Urothelium cell line (cell line): ENCODE measurements around the gene PSMA3.
"Not testable (repeated sequence)": the region's sequence is repeated elsewhere in the genome, so short reads cannot be mapped to it uniquely, and the experiment has no call there.

ENCODE experiments used
- DNase-seq: peaks from one replicate; pipeline ENCODE4 v3.0.0; 2011; ENCODE audit warnings: low spot score, mixed read lengths
- FAIRE-seq: peaks from 2 replicates; lab custom pipeline; 2011; peaks lifted over from hg19 to GRCh38; lab: Jason Lieb, UNC

Gene PSMA3

GRCh38 chr14:58244556-58245387 lies at the start of gene PSMA3:
Gene PSMA3 (plus strand): TSS chr14:58244843. CDS start chr14:58244921, 78 bp downstream.
- DNase-seq (peak; percentile 100), FAIRE-seq (no peak)

DNA sequence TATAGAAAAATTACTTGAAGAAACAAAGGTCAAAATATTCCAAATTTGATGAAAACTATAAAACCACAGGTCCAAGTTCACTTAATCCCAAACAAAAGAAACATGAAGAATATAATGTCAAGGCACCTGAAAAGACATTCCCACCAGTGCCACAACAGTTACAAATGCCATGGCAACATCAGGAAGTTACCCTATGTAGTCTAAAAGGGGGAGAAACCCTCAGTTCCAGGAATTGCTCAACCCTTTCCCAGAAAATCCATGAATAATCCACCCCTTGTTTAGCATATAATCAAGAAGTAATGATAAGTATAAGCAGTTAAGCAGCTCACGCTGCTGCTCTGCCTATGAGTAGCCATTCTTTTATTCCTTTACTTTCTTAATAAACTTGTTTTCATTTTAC lies 48.4 kb upstream of the PSMA3 start:
- no peak for DNase-seq
- FAIRE-seq = no peak

DNA sequence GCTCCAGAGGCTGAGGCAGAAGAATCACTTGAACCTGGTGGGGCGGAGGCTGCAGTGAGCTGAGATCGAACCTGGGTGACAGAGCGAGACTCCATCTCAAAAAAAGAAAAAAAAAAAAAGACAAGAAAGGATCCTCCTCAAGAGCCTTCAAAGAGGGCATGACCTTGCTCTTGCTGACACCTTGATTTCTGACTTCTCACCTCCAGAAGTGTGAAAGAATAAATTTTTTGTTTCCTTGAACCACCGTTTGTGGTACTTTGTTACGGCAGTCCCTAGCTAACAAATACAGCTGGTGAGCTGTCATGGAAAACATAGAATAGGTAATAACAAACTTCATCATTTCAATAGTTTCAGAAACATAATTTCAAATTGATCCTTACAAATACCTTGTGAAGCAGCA lies 46.6 kb upstream of the PSMA3 start:
- DNase-seq (no peak), FAIRE-seq (no peak)

DNA sequence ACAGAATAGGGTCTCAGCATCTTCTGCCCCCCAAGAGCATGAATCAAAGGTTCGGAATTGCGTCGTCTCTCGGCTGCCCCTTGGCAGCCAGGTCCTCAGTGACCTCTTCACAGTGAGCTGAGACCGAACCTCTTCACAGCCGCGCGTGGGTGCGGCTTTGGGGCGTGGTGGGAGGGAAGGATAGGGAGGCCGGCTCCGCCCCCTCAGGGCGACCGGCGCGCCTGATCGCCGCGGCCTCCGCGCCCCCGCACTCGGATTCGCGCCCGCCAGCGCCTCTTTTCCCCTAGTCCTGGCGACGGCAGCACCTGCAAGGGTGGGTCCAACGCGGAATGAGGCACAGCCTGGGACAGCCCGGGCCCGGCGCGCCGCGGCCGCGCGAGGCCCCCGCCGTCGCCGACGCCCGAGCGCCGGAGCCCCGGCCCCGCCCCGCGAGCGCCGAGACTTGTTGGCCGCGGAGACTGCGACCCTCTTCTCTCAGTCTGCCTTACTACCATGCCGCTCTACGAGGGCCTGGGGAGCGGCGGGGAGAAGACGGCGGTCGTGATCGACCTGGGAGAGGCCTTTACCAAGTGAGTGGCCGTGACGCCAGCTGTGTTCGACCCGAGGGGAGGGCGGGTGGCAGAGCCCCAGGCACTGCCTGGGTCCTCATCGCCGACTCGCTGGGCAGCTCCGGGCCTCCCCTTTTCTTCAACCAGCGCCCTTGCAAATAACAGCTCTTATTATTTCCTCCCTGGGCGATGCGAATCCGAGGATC lies 44.7 kb upstream of the PSMA3 start, which contains the start of gene ACTR10:
TSS of gene ACTR10 (plus strand) at position 424 of the 754 bp plus-strand sequence. CDS start at position 493, 69 bp downstream.
- DNase-seq = peak; percentile 97
- peak; percentile 99 for FAIRE-seq

DNA sequence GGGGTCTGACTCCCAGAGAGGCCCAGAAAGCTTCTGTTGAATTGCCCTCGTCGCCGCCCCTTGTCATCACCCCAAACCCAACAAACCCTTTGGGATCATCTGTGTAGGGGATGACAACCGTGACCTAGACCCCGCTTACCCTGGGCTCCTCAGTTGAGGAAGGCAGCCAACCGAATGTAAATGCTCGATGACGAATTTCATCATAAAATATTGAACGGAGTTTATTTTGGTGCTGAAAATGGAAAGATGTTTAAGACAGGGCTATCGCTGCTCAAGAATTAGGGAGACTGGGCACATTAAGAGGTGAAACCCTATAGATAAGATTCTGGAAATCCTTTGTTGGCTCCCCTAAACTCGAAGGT lies 44.2 kb upstream of the PSMA3 start:
- DNase-seq (no peak), FAIRE-seq (no peak)

DNA sequence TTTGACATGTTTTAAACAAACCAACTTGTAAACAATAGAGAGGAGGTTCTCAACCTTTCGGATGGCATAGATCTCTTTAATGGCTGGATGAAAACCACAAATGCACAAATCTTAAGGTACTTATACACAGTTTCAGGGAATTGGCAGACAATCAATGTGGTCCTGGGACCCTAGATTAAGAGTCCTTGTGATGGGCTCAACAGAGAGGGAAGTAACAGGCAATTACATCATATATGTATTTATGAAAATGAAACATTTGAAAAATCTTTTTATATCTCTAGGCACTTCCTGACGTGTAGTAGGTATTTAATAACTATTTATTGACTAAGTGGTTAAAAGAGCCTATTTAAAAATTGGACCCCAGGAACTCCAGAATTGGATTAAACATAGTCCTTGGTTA lies 43.8 kb upstream of the PSMA3 start:
- FAIRE-seq (no peak), DNase-seq (no peak)

- DNase-seq (no peak), FAIRE-seq (no peak)
Measured at GRCh38 chr14:58213176-58213575, 31.5 kb upstream of the PSMA3 start.

DNA sequence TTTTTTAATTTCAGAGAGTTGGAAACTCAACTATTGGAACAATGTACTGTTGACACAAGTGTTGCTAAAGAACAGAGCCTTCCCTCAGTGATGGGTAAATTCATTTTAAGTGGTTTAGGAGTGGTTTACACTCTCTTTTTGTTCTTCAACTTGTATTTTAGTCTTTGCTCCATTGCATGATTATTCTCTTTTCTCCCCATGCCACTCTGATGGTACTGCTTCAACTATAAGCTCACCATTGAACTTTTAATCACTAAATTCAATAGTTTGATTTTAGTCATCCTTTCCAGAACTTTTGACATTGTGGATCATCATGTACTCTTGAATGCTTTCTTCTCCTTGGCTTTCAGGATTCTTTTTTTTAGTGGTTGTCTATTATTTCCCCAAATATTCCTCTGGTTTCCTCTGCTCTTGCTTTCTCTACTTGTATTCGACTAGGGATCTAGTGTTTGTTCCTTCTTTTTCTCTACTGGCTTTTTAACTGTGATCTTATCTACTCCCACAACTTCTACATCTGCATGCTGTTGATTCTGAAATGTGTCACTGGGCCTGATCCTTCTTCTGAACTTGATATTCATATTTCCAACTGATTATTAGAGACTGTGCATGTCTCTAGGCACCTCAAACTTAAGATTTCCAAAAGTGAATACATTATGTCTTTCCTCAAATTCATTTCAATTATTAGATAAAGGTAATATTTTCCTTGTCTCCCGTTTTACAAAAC lies 29.3 kb upstream of the PSMA3 start:
- FAIRE-seq (no peak), DNase-seq (no peak)

GRCh38 chr14:58216544-58216943 lies 28.1 kb upstream of the PSMA3 start:
- DNase-seq (no peak), FAIRE-seq (no peak)

DNA sequence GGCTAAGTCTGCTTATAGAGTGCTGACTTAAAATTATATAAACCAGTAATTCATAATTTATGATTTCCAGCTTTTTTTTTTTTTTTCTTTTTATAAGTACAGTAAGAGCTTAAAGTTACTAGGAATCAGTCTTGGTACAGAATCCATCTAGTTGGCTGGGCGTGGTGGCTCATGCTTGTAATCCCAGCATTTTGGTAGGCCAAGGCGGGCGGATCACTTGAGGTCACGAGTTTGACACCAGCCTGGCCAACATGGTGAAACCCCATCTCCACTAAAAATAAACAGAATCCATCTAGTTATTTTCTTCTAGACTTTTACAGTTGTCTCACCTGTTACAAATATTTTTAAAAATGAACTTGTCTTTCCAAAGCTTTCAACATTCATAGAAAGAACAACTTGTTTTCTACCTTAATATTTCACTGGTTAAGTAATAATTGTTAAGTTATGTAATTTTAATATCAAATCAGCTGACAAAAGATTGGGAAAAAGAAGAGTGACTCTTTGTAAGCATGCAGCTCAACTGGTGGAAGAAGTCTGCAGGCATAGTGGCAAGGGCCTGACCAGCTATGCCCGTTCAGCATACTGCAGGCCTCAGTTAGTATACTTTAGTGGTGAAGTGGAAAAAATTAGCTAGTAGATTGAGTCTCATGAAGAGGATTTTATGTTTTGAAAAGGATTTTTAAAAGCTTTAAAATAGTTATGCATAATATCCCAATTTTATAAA lies 17.4 kb upstream of the PSMA3 start:
- no peak for DNase-seq
- FAIRE-seq = no peak

DNA sequence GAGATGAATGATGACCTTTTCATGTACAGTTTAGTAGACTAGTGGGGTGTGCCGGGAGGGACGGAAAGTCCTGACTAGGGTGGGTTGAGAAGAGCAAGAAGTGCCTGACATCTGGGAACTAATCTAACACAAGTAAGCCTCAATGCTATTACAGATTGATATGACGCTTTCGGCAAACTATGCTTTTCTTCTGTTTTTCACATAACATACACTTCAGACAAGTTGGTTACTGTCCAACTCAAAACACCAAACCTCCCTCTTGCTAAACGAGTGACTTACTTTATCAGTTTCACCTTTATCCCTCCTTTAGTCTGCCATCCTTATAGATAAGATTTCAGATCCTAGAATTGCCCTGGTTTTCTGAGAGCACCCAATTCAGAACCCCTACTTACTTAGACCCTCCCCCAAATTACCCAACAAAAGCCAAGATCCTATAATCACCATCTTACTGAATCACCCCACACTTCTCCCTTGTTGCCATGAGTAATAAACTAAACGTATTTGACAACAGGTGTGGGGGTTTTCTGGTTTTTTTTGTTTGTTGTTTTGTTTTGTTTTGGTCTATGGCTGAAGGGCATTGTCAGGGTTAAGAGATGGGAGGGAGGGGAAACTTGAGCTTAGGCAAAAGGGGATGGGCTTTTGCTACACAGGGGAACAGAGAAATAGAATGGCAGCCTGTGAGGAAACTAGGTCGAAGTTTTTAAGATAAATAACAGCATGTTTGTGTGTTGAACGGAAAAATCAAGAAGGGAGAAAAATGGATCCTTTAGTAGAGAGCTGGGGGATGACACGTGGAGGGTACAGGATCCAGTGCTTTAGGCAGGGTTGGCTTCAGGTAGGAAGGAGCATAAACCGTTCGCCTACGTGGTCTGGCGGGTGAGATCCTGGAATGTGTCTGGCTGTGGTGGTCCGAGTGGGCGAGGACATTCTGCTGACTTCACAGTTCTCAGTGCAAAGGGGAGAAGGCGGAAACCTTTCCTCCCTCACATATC lies 6.1 kb upstream of the PSMA3 start:
- DNase-seq (no peak), FAIRE-seq (no peak)

GRCh38 chr14:58239244-58240195 lies 5.1 kb upstream of the PSMA3 start:
- FAIRE-seq (peak; percentile 9), DNase-seq (peak; percentile 32)

GRCh38 chr14:58243790-58244555 lies 670 bp upstream of the PSMA3 start:
- no peak for DNase-seq
- FAIRE-seq = no peak

GRCh38 chr14:58245562-58245961 lies 919 bp downstream of the PSMA3 start:
- no peak for FAIRE-seq

DNA sequence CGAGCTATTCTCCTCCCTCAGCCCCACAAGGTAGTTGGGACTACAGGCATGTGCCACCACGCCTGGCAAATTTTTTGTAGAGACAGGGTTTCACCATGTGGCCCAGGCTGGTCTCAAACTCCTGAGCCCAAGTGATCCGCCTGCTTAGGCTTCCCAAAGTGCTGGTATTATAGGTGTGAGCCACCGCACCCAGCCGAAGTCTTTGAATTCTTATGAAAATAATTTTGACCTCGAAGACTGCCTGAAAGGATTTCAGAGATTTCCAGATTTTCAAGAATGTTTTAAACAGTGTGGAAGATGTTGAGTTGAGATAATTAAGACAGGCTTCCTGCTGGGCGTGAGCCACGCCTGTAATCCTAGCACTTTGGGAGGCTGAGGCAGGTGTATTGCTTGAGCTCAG lies 5.0 kb downstream of the PSMA3 start:
- DNase-seq (no peak), FAIRE-seq (no peak)

More at GRCh38 chr14:58245562-58245961, 919 bp downstream of the PSMA3 start:
- no peak for DNase-seq

- FAIRE-seq = no peak
- DNase-seq = no peak
Measured at GRCh38 chr14:58258156-58258555, 13.5 kb downstream of the PSMA3 start.

- FAIRE-seq, DNase-seq: not testable (repeated sequence)
Measured at GRCh38 chr14:58262005-58262404, 17.4 kb downstream of the PSMA3 start.

DNA sequence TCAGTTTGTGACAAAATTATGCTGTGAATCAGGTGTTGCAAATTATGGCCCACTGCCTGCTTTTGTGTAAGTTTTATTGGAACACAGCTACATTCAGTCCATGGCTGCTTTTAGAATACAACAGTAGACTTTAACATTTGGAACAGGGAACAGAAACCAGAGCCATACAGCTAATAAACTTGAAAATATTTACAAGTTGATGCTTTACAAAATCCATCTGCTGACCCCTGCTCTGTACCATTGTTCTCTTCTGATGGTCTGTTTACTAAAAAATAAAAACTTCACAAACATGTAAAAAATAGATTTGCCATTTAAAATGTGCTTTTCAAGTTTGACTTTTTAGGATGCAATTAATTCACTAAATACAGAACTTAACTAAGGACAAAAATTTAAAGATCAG lies 20.8 kb downstream of the PSMA3 start:
- DNase-seq (no peak), FAIRE-seq (no peak)
